HG03108 (cell line): ENCODE measurements around the gene GOLT1A.

Experiments used
- ATAC-seq: cut with Tn5 transposase; IDR thresholded peaks from one replicate; pipeline ENCODE4 v1.9.1; 2021; ENCODE audit warnings: moderate library complexity; ENCODE audit not compliant: unreplicated experiment

GOLT1A gene

DNA sequence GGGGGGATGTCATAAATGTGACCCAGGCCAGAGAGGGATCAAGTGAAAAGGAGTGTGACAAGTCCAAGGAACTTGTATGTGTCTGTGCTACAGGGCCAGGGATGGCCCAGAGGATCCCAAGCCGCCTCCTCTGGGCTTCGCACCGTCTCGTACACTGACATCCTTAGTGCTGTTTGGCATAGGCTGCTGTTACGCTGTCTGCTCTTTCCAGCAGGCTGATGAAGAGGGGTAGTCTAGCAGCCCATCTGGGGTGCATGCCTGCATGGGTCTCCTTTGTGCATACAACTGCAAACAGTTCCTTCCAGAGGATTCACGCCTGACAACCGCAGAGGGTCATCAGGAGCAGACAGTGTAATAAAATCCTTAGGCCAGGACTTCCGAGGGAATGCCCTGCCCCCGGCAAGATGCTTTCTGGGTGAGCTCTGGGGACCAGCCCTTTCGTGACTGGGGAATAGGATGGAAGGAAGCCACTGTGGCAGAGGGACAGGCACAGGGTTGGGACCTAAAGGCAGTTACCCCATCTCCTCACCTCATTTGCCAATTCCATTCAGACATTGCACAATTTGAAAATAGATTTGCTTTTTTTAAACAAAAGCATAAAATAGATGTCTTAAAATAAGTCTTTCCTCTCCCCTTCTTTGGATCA is 6.3 kb upstream of the GOLT1A start:
- no peak for ATAC-seq

GRCh38 chr1:204218552-204218951 is 4.8 kb upstream of the GOLT1A start:
- ATAC-seq, result no peak

DNA sequence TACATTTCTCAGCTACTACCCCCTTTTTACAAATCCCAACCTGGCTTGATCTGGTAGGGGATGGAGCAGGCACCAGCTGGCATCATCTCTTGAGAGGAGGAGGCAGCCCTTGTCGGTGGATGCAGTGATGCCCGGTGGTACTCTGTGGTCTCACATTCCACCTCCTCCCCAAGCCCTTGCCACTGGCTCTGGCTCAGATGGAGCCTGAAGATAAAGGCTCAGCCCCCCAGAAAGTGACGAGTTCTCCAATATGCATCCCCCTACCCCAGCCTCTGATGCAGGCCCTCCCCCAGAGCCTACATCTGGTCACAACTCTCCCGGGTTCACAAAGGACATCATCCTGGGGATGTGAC is 3.8 kb upstream of the GOLT1A start:
- ATAC-seq, result no peak

GRCh38 chr1:204216880-204217647 is 3.3 kb upstream of the GOLT1A start:
- no peak for ATAC-seq

- no peak for ATAC-seq
Observed at GRCh38 chr1:204216236-204216635, 2.4 kb upstream of the GOLT1A start.

- no peak for ATAC-seq
Observed at GRCh38 chr1:204212715-204213114, 1.1 kb downstream of the GOLT1A start.

- ATAC-seq, result no peak
Observed at GRCh38 chr1:204211046-204211445, 2.7 kb downstream of the GOLT1A start.

DNA sequence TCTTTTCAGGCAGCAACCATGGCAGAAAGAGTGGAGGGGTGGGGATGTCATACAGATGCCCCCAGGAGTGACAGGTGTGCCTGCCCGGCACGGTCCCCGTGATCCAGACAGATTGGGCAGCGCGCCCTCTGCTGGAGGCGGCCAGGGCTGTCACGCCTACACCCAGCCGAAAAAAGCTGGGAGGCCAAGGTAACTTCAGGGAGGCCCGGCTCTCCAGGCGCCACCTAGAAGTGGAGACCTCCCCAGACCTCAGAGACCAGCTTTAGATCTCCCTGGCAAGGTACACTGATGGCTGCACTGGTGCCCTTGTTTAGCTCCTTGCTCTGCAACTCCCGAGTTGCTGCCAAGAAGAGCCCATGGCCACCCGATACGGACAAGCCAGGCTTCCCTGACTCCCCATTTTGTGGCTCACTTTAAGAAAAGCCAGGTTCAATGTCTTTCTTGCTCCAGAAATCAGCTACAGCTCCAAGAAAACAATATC is 6.6 kb downstream of the GOLT1A start:
- peak; percentile 63 for ATAC-seq

DNA sequence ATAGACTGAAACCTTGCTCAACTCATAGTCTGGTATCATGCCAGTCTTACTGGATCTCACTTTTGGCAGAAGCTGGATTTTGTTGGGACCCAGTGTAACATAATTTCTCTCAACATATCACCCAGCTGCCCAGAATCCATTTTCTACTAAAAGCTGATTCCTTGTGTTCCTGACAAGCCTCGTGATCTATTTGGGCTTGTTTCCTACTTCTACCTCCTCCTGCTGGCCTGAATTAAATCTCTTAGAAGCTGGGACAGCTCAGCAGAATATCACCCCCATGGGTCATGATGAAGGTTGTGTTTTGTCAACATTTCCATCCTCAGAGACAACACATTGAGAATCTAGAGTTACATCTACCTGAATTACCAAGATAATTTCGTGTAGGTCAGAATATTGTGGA is 7.7 kb downstream of the GOLT1A start:
- no peak for ATAC-seq

- no peak for ATAC-seq
Observed at GRCh38 chr1:204205486-204205885, 8.3 kb downstream of the GOLT1A start.

DNA sequence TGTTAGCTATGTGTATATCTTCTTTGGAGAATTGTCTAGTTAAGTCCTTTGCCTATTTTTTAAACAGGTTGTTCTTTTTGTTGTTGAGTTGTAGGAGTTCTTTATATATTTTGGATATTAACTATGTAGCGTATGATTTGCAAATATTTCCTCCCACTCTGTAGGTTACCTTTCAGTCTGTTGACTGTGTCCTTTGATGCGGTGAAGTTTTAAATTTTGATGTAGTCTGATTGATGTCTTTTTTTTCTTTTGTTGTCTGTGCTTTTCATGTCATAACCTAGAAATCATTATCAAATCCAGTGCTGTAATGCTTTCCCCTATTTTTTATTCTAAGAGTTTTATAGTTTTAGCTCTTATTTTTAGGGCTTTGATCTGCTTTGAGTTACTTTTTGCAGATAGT is 8.8 kb downstream of the GOLT1A start:
- ATAC-seq, result no peak

GRCh38 chr1:204203206-204203767 is 10.5 kb downstream of the GOLT1A start:
- no peak for ATAC-seq

- ATAC-seq, result no peak
Observed at GRCh38 chr1:204202481-204202880, 11.3 kb downstream of the GOLT1A start.

- ATAC-seq, result no peak
Observed at GRCh38 chr1:204201348-204202040, 12.3 kb downstream of the GOLT1A start.

DNA sequence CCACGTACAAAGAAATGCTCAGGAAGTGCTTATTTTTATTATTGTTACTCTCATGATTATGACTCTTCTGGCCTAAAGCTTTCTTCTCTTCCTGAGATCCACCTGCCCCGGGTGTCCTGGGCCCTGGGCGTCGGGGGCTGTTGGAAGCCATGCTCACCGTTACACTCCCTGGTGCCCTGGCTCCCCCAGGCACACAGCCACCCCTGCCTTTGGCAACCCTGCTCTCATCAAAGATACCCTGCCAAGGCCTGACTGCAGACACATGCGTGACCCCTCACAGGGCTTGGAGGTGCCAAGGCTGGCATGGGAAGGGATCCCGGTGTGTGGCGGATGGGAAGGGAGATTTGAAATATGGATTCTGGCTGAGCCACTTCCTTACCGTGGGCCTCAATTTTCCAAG is 14.2 kb downstream of the GOLT1A start:
- ATAC-seq, result no peak

GRCh38 chr1:204198348-204199340 is 15.1 kb downstream of the GOLT1A start:
- no peak for ATAC-seq

- no peak for ATAC-seq
Observed at GRCh38 chr1:204197068-204197467, 16.7 kb downstream of the GOLT1A start.

DNA sequence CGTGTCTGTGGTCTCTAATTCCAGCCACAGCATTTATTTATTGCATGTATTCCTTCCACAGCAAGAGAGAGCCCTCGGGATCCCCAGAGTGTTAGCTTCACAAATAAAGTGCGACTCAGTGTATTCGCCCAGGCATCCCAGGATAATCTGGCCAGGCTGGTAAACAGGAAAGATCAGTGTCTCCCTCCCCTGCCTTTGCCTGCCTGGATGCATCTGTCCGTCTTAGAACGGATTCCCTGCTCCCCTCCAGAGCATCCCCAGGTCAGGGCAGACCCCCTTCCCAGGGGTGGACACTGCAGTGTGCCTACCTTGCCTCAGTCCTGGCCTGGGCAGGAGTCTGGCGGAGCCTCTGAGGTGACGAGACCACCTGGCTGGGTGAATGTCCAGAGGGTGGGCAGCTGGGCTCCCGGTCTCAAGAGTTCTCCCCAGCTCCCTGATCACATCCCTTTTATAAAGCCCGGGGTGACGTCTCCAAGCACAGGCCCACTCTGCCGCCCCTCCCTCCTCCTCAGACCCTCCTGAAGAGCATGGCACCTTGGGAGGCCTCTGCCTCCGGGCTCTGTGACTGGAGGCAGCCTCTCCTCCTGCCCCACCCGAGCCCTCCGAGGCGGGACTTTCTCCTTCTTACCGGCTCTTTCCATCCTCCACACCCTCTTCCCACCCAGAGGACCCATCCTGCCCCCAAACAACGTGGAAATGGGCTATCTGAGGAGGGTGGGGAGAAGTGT is 17.6 kb downstream of the GOLT1A start, which contains the start of gene KISS1:
KISS1 (minus strand) TSS at position 424 of the 728 bp plus-strand sequence. CDS start 3,615 bp downstream, outside the sequence.
- no peak for ATAC-seq

DNA sequence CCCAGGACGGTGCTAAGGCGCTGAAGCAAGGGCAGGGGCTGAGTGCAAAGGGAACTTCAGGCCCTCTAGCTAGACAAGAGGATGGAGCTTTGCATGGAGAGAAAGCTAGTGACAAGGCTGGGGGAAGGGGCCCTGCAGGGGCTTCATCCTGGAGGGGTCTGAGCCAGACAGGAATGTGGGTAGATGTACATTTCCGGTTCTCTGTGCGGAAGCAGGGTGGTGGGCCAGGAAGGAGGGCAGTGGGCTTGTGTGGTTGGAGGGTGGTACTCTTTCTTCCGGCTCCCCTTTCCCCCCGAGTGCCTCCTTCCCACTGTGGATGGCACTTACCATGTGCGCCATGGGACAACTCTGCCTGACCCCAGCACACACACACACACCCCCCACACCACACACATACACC is 19.0 kb downstream of the GOLT1A start:
- ATAC-seq, result no peak

GRCh38 chr1:204194080-204194479 is 19.7 kb downstream of the GOLT1A start:
- ATAC-seq, result no peak
